GM19238 (cell line): ENCODE results near the gene WBP1L.
"Not testable (repeated sequence)": the region's sequence is repeated elsewhere in the genome, so short reads cannot be mapped to it uniquely, and the experiment has no call there.

ENCODE experiments used
- DNase-seq: peaks from one replicate; pipeline ENCODE4 v3.0.0; 2011; ENCODE audit warnings: low spot score; ENCODE audit not compliant: insufficient read length

Gene WBP1L

GRCh38 chr10:102837230-102837721, 93.5 kb downstream of the WBP1L start, which contains the start of gene CYP17A1:
Gene CYP17A1 (minus strand): TSS chr10:102837413. CDS start chr10:102837361, 52 bp downstream.
- DNase-seq = no peak

DNA sequence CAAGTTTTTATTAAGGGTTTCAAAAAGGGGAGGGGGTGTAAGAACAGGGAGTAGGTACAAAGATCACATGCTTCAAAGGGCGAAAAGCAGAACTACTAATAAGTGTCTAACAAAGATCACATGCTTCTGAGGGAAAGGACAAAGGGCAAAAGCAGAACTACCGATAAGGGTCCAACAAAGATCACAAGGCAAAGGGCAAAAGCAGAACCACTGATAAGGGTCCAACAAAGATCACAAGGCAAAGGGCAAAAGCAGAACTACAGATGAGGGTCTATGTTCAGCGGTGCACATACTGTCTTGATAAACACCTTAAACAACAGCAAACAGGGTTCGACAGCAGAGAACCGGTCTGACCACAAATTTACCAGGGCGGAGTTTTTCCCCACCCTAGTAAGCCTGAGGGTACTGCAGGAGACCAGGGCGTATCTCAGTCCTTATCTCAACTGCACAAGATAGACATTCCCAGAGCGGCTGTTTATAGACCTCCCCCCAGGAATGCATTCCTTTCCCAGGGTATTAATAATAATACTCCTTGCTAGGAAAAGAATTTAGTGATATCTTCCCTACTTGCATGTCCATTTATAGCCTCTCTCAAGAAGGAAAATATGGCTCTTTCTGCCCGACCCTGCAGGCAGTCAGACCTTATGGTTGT, 94.7 kb downstream of the WBP1L start:
- DNase-seq = not testable (repeated sequence)

DNA sequence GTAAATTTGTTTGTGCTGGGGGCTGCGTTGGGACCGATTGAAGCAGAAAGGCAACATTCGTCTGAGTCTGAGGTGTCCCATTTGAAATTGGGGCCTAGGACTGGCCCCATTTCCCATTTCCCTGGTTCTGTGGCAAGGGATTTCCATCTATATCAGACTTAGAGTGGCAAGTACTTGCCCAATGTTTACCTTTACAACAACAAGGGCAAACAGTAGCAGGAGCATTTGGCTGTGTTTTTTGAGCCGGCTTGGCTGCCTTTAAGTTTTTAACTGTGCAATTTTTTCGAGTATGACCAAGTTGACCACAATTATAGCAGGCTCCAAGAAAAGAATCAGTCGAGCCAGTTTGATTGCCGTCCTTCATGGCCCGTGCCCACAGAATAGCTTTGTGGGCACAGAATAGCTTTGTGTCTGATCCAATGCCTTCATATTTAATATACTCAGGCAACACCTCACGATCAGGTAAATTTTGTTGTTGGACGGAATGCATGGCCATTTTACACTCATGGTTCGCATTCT, 98.1 kb downstream of the WBP1L start:
- no peak for DNase-seq

DNA sequence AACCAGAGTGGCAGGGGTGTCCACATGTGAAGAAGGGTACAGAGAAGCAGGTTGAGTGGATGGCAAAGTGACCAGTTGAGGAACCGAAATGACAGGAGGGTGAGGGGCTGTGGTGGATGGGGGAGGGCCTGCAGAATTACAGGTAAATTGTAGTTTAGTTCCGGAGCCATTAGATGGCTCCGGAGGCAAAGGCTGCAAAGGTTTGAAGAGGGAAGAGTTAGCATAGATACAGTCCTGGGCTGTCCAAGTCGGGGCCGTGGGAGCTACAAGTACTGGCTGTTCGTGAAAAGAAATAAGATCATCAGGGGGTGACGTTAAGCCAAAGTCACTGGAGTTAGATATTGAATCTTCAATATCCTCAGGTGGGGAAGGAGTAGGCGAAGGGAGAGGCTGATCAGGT, 99.4 kb downstream of the WBP1L start:
- DNase-seq = not testable (repeated sequence)

DNA sequence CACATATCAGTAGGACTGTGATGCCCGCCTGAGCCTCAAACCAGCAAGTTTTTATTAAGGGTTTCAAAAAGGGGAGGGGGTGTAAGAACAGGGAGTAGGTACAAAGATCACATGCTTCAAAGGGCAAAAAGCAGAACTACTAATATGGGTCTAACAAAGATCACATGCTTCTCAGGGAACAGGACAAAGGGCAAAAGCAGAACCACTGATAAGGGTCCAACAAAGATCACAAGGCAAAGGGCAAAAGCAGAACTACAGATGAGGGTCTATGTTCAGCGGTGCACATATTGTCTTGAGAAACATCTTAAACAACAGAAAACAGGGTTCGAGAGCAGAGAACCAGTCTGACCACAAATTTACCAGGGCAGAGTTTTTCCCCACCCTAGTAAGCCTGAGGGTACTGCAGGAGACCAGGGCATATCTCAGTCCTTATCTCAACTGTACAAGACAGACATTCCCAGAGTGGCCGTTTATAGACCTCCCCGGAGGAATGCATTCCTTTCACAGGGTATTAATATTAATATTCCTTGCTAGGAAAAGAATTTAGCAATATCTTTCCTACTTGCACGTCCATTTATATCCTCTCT, 100.5 kb downstream of the WBP1L start:
- DNase-seq = not testable (repeated sequence)

GRCh38 chr10:102845352-102845902, 101.7 kb downstream of the WBP1L start:
- DNase-seq = no peak

- DNase-seq = no peak
Measured at GRCh38 chr10:102850025-102850518, 106.3 kb downstream of the WBP1L start.

DNA sequence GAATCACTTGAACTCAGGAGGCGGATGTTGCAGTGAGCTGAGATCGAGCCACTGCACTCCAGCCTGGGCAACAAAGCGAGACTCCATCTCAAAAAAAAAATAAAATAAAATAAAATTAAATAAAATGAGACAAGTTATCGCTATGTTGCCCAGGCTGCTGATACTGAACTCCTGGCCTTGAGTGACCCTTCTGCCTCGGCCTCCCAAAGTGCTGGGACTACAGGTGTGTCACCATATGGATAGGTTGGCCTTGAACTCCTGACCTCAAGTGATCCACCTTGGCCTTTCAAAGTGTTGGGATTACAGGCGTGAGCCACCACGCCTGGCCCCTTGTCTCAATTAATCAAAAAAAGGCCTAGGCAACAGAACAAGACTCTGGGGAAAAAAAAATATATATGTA, 109.5 kb downstream of the WBP1L start:
- not testable (repeated sequence) for DNase-seq

GRCh38 chr10:102855731-102856436, 112.1 kb downstream of the WBP1L start:
- DNase-seq = not testable (repeated sequence)

DNA sequence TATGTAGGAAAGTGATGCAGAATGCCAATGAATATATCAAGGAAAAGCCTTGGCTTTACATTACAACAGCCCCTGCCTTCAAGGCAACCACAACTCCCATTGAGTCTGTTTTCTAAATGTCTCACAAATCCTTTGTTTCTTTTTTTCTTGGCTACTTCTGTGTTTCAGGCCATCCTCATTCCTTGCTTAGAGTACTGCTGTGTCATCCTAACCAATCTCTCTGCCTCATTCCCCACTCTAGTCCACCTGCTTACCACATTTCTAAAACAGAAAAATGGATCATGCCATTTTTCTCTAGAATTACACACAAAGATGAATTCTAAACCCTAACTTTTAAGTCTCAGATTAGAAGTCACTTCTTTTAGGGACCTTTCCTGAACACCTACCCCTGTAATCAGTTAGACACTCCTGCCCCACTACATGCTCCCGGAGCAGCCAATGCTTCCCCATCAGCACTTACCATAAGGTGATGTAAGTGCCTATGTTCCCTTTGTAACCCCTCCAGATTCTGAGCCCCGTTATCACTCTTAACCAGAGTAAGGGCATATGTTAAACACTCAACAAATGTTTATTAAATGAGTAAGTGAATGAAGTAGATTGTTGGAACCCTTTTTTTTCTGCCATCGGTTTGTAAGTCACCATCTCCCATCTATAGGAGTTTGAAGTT, 113.1 kb downstream of the WBP1L start:
- no peak for DNase-seq

DNA sequence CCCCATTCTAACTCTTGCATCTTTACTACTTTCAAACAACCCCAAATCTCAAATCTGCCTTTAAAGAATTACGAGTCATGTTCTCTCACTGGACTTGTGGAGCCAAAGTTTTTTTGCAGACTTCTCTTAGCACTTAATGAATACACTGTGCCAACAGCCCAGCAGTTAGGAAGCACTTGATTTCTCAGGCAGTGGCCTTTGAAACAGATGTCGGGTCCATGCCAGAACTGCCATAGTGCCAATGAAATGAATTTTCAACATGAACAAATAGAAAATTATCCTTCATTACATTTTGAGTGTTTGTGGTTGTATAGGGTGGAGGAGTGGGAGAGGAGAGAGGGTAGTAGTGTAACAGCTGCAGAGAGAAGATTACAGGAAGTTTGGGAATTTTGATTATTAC, 116.2 kb downstream of the WBP1L start:
- no peak for DNase-seq

DNA sequence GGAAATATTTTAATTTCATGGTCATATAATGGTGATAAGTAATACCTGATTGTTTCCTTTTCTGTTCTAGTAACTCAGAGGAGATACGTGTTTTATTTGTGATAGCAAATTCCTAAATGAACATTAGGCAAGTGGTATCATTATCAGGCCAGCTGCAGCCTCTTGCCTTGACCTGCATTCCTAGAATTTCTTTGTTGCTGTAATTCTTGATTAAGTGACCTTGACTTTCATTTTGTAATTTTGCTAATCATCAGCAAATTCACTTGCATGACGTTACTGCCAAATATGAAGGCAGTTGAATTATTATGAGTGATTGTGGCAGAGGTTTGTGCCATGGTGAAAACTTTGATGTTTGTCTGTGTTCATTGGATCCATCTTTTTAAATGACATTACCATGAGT, 119.9 kb downstream of the WBP1L start:
- no peak for DNase-seq

- no peak for DNase-seq
Measured at GRCh38 chr10:102865620-102866019, 121.9 kb downstream of the WBP1L start.
